B cell (primary cell): ENCODE data around the gene TNNT1. TPM values are rescaled to one million over a fixed set of nuclear protein-coding genes. Genes with fewer than 3 reads are reported as not detected.

ENCODE experiments used
- ATAC-seq: fragments of 200-7000 bp; cut with Tn5 transposase; one replicate; pipeline ENCODE4 v1.10.0; 2021; ENCODE audit warnings: low read depth, mild to moderate bottlenecking, moderate number of reproducible peaks, moderate library complexity
- CTCF ChIA-PET: fragments of 350-600 bp; sonication (Branson Sonifier 250); formaldehyde crosslinking; loops from one replicate; lab custom pipeline; 2021; ENCODE audit warnings: antibody characterized with exemption, inconsistent platforms; lab: Charles Lee
- POLR2A ChIA-PET: fragments of 350-600 bp; sonication (Branson Sonifier 250); formaldehyde crosslinking; loops from one replicate; lab custom pipeline; 2021; ENCODE audit warnings: antibody characterized with exemption; lab: Charles Lee
- DNase-seq: peaks from one replicate; pipeline ENCODE4 v3.0.0; 2013
- H2AFZ ChIP-seq: 2 replicates; pipeline ENCODE4 v1.6.1; 2012; ENCODE audit warnings: mild to moderate bottlenecking, low read depth, low read length; ENCODE audit not compliant: insufficient read depth, poor library complexity, severe bottlenecking
- H3K27ac ChIP-seq, 2 donors: 1 replicate in 1 of 2; 2 replicates in 1 of 2; pipeline ENCODE4 v1.5.1; 2012 to 2013; ENCODE audit warnings: low read length in 2 of 2, mild to moderate bottlenecking in 2 of 2, moderate library complexity in 1 of 2
- H3K27me3 ChIP-seq, 4 experiments: fragments of 200-600 bp in 1 of 4; sonication (generic) in 1 of 4; replicated peaks in 1 of 4; 1 replicate in 2 of 4; 2 replicates in 2 of 4; pipeline versions ENCODE4 v1.6.1 to v1.7.0; 2013 to 2016; ENCODE audit warnings: low read length in 3 of 4, mild to moderate bottlenecking in 2 of 4, mixed read lengths in 1 of 4, moderate library complexity in 1 of 4; ENCODE audit not compliant: insufficient read depth in 4 of 4, control insufficient read depth in 3 of 4; ENCODE audit errors: control extremely low read depth in 1 of 4
- H3K36me3 ChIP-seq, 2 experiments: replicated peaks in 1 of 2; 1 replicate in 1 of 2; 2 replicates in 1 of 2; pipeline versions ENCODE4 v1.6.1 to v1.7.1; 2013; ENCODE audit warnings: low read length in 1 of 2; ENCODE audit not compliant: insufficient read depth in 2 of 2, control insufficient read depth in 1 of 2; ENCODE audit errors: control extremely low read depth in 1 of 2, extremely low read depth in 1 of 2
- H3K4me1 ChIP-seq, 2 donors: fragments of 200-600 bp in 1 of 2; sonication (generic) in 1 of 2; 1 replicate in 1 of 2; 2 replicates in 1 of 2; pipeline versions ENCODE4 v1.5.1 to v1.6.1; 2013 to 2017; ENCODE audit warnings: low read length in 2 of 2; ENCODE audit not compliant: control insufficient read depth in 2 of 2, insufficient read depth in 2 of 2
- H3K4me2 ChIP-seq: replicated peaks from 2 replicates; pipeline ENCODE3; 2012; ENCODE audit warnings: mild to moderate bottlenecking, low read depth, low read length; ENCODE audit not compliant: poor library complexity, severe bottlenecking
- H3K4me3 ChIP-seq, 5 experiments: fragments of 200-600 bp in 1 of 5; sonication (generic) in 1 of 5; 1 replicate in 3 of 5; 2 replicates in 2 of 5; pipeline versions ENCODE4 v1.5.1 to v1.7.0; 2011 to 2016; ENCODE audit warnings: low read length in 4 of 5, mild to moderate bottlenecking in 4 of 5, low read depth in 2 of 5, control low read depth in 1 of 5, moderate library complexity in 1 of 5; ENCODE audit not compliant: insufficient read depth in 1 of 5; ENCODE audit errors: control extremely low read depth in 1 of 5, extremely low read depth in 1 of 5
- H3K79me2 ChIP-seq: fragments of 200-600 bp; sonication (generic); one replicate; pipeline ENCODE4 v1.6.0; 2016; ENCODE audit warnings: low read length; ENCODE audit not compliant: control insufficient read depth, insufficient read depth
- H3K9ac ChIP-seq: fragments of 200-600 bp; sonication (generic); 2 replicates; pipeline ENCODE4 v1.6.1; 2017; ENCODE audit warnings: mild to moderate bottlenecking, low read length, moderate library complexity
- H3K9me3 ChIP-seq, 3 donors: one replicate each; pipeline versions ENCODE4 v1.6.1 to v1.7.1; 2013; ENCODE audit warnings: low read length in 2 of 3; ENCODE audit not compliant: control insufficient read depth in 2 of 3, insufficient read depth in 1 of 3; ENCODE audit errors: control extremely low read depth in 1 of 3
- H4K20me1 ChIP-seq: 2 replicates; pipeline ENCODE4 v1.6.0; 2012; ENCODE audit warnings: mild to moderate bottlenecking, low read length; ENCODE audit not compliant: insufficient read depth, control insufficient read depth, poor library complexity, severe bottlenecking
- H3K27ac Mint-ChIP-seq: one replicate; pipeline ENCODE4 v1.8.0; 2021; ENCODE audit warnings: mixed read lengths
- H3K27me3 Mint-ChIP-seq: one replicate; pipeline ENCODE4 v1.8.0; 2021; ENCODE audit warnings: mixed read lengths
- H3K4me1 Mint-ChIP-seq: one replicate; pipeline ENCODE4 v1.8.0; 2021; ENCODE audit warnings: mixed read lengths
- H3K4me3 Mint-ChIP-seq: one replicate; pipeline ENCODE4 v1.8.0; 2021; ENCODE audit warnings: mixed read lengths
- H3K9me3 Mint-ChIP-seq: one replicate; pipeline ENCODE4 v1.8.0; 2022; ENCODE audit warnings: mixed read lengths; ENCODE audit not compliant: insufficient read depth
- CTCF ChIP-seq: fragments of 200-600 bp; IDR thresholded peaks from one replicate; pipeline ENCODE4 v1.8.0; 2022; ENCODE audit warnings: antibody characterized with exemption, mild to moderate bottlenecking
- EZH2 ChIP-seq: IDR thresholded peaks from 2 replicates; pipeline ENCODE4 v1.6.1; 2012; ENCODE audit warnings: borderline replicate concordance, low read depth, mild to moderate bottlenecking, moderate library complexity, low read length; ENCODE audit not compliant: insufficient read depth, poor library complexity, severe bottlenecking
- WGBS: methylation state at CpG from one replicate; pipeline ENCODE4 v1.1.5; 2013; ENCODE audit warnings: missing lambda C conversion rate; ENCODE audit not compliant: insufficient coverage; 5-methylcytosine and 5-hydroxymethylcytosine counted together
- intact Hi-C: fragments of 100-400 bp; cut with micrococcal nuclease; formaldehyde crosslinking; loops from one replicate; pipeline ENCODE4 v1.10.0; 2022
- polyA plus RNA-seq: library from polyadenylated mRNA; depleted of rRNA; stranded (reverse); fragments of >200 nt; gene quantifications from 2 replicates; pipeline ENCODE4 v1.2.3, GENCODE V29; 2012
- total RNA-seq, 2 donors: library from RNA; stranded (reverse); fragments of 120-200 nt in 1 of 2; gene quantifications; 1 replicate in 1 of 2; 2 replicates in 1 of 2; pipeline versions ENCODE4 v1.2.3 to v1.2.4, GENCODE V29; 2013 to 2022

Gene TNNT1
- total and polyA plus RNA-seq, 2 donors (not counting 1 experiment from before 2014, with no cell fraction given): not detected

DNA sequence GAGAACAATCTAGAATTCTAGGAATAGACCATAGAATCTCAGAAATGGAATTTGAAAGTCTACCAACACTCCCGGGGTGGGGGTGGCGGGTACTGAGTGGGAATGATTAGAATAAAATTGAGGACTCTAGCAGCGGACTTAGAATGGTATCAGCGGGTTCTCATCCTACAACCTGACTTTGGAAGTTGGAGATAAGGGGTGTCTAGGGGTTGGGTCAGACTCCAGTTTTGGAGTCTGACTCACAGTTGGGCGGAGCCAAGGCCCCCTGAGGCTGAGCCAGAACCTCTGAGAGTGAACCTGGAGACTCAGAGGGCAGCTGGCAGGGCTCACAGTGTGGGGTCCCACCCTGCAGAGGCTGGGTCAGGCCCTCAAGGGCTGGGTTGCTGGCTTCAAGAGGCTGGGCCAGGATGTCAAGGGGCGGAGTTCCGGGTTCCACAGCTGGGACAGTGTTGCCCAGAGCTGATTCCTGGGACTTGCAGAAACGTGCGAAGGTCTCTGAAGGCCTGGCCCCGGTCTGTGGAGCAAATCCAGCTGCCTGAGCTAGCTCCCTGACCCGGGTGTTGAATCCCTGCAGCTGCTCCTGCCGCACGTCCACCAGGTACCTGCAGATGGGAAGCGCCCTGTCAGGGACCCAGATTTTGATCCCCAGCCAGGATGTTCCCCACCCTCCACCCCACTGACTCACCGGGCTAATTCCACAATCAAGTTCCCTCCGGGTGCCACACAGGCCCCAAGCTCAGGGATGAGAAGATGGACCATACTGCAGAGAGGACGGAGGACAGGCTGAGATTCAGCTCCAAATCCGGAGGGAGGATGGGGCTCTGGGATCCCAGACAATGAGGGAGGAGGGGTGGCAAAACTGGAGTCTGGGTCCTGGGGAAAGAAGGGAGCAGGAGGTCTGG lies 10.1 kb upstream of the TNNT1 start:
- H3K4me3 Mint-ChIP-seq: no peak overlapping the region
- ChIA-PET POLR2A (no interaction called here), CTCF (interaction anchor here (0.7 to 2.3 kb wide), 5 partner anchors 18 to 484 kb away, joined by 3 to 18 read pairs (median 3); no protein-coding TSS in a partner anchor)
- 85% methylated on average over 15 of the region's 18 CpGs for WGBS
- H4K20me1 ChIP-seq: no peaks in the 10 kb centered on the region
- no peaks in the 10 kb centered on the region for H3K9me3 Mint-ChIP-seq
- H3K27me3 ChIP-seq: peaks cover 0 to 73% (median 25%) of the 10 kb centered on the region in 4 experiments
- H3K27me3 Mint-ChIP-seq: peaks cover 52% of the 10 kb centered on the region
- no peak for ATAC-seq
- TF ChIP-seq EZH2 (no peak), CTCF (no peak)
- H3K27ac Mint-ChIP-seq: no peak overlapping the region
- H3K27ac ChIP-seq: no peak overlapping the region
- H3K4me3 ChIP-seq: no peak overlapping the region
- H3K9ac ChIP-seq: no peak overlapping the region
- peaks cover 14% of the 10 kb centered on the region for H3K4me1 Mint-ChIP-seq
- no peaks in the 10 kb centered on the region for H3K36me3 ChIP-seq
- H3K4me2 ChIP-seq: no peak overlapping the region
- H3K79me2 ChIP-seq: no peaks in the 10 kb centered on the region
- H3K4me1 ChIP-seq: peaks cover 14 to 19% of the 10 kb centered on the region in 2 donors
- no peak for DNase-seq
- no peak overlapping the region for H2AFZ ChIP-seq
- H3K9me3 ChIP-seq: peaks cover 0 to 43% (median 4%) of the 10 kb centered on the region in 3 donors
- intact Hi-C loops: no loop called here

DNA sequence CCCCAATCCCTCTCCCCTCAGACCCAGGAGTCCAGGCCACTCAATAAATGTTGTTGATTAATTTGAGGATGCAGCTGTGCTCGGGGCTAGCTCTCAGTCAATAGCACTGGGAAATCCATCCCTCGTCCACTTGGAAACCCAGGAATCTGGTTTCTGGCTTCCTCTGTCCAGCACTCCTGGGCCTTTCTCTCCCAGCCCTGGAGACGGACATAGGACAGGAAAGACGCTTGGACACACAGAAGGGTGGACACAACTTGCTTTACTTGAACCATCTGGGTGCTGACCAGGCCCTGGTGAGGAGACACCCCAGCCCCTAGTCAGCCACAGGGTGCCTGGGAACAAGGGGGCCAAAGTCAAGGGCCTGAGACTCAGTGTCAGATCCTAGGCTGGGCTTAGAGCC lies 9.4 kb upstream of the TNNT1 start:
- H3K4me1 Mint-ChIP-seq: peaks cover 17% of the 10 kb centered on the region
- H4K20me1 ChIP-seq: no peaks in the 10 kb centered on the region
- no peak overlapping the region for H3K4me3 ChIP-seq
- H3K36me3 ChIP-seq: no peaks in the 10 kb centered on the region
- no peak overlapping the region for H3K4me2 ChIP-seq
- no peak for DNase-seq
- ATAC-seq: no peak
- intact Hi-C loops: no loop called here
- WGBS: 79% methylated on average over 4 of the region's 4 CpGs
- no peak overlapping the region for H3K9ac ChIP-seq
- no peak overlapping the region for H3K27ac Mint-ChIP-seq
- H3K79me2 ChIP-seq: no peaks in the 10 kb centered on the region
- ChIA-PET POLR2A (no interaction called here), CTCF (interaction anchor here (1.5 kb wide), 1 partner anchor 17 kb away, joined by 5 read pairs; no protein-coding TSS in a partner anchor)
- TF ChIP-seq CTCF (no peak), EZH2 (no peak)
- peaks cover 46% of the 10 kb centered on the region for H3K27me3 Mint-ChIP-seq
- no peaks in the 10 kb centered on the region for H3K9me3 Mint-ChIP-seq
- H3K4me1 ChIP-seq: peaks cover 14 to 19% of the 10 kb centered on the region in 2 donors
- peaks cover 0 to 50% (median 4%) of the 10 kb centered on the region in 3 donors for H3K9me3 ChIP-seq
- H3K27ac ChIP-seq: no peak overlapping the region
- no peak overlapping the region for H2AFZ ChIP-seq
- H3K27me3 ChIP-seq: peaks cover 0 to 71% (median 25%) of the 10 kb centered on the region in 4 experiments
- no peak overlapping the region for H3K4me3 Mint-ChIP-seq
